Measurements from ENCODE around the gene SLC4A7. TPM values are rescaled to one million over a fixed set of nuclear protein-coding genes. Genes with fewer than 3 reads are reported as not detected.
A peak's percentile ranks its signal among the peaks of the same experiment; 100 is the strongest.

The SLC4A7 gene
- total and polyA plus RNA-seq, 2 donors (not counting 1 experiment from before 2014, with no cell fraction given), result 23.8 to 214 TPM

DNA sequence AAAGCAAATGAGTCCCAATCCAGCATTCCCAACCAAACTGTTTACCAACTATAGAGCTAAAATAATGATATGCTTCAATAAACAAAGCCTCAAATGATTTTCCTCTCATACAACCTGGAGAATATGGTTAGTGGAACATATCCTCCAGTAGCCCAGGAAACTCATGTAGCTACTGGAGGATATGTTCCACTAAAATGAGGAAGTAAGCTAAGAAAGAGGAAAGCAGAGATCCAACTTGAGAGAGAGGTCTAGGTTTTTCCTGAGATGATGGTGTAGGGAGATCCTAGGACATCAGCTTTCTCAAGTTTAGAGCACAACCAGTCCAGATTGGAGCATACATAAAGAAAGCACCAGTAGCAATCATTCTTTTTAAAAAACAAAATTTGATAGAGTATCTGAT, 44.6 kb upstream of the SLC4A7 start:
- TF ChIP-seq, protein P1, sequence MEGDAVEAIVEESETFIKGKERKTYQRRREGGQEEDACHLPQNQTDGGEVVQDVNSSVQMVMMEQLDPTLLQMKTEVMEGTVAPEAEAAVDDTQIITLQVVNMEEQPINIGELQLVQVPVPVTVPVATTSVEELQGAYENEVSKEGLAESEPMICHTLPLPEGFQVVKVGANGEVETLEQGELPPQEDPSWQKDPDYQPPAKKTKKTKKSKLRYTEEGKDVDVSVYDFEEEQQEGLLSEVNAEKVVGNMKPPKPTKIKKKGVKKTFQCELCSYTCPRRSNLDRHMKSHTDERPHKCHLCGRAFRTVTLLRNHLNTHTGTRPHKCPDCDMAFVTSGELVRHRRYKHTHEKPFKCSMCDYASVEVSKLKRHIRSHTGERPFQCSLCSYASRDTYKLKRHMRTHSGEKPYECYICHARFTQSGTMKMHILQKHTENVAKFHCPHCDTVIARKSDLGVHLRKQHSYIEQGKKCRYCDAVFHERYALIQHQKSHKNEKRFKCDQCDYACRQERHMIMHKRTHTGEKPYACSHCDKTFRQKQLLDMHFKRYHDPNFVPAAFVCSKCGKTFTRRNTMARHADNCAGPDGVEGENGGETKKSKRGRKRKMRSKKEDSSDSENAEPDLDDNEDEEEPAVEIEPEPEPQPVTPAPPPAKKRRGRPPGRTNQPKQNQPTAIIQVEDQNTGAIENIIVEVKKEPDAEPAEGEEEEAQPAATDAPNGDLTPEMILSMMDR (conservative IDR thresholded peaks at IDR 0.05 in 1 of 2, IDR thresholded peaks at IDR 0.05 in 1 of 2; ENCODE audit: low read depth in 1 of 2, low read length in 2 of 2), result no peak
- TF ChIP-seq EZH2 (IDR thresholded peaks at IDR 0.05; ENCODE audit: low read length, missing control alignments), result no peak
- Histone ChIP-seq H4K20me1 (ENCODE audit: control insufficient read depth, extremely low read depth, insufficient read depth, low read length) (no peaks in the 10 kb centered on the region), H2AFZ (ENCODE audit: low read length) (no peak overlapping the region), H3K27me3 (ENCODE audit: control insufficient read depth, insufficient read depth, low read length) (no peaks in the 10 kb centered on the region), H3K4me2 (ENCODE audit: extremely low read depth, insufficient read depth, low read length) (no peak overlapping the region), H3K79me2 (ENCODE audit: control insufficient read depth, insufficient read depth, low read length) (no peaks in the 10 kb centered on the region), H3K9me3 (ENCODE audit: control insufficient read depth, insufficient read depth, low read depth, low read length) (no peaks in the 10 kb centered on the region), H3K4me3 (replicated peaks in 1 of 4; ENCODE audit: control extremely low read depth in 1 of 4, insufficient read depth in 1 of 4, low read depth in 3 of 4, low read length in 4 of 4) (no peak overlapping the region), H3K27ac (ENCODE audit: insufficient read depth, low read length) (no peak overlapping the region), H3K36me3 (ENCODE audit: control insufficient read depth, insufficient read depth, low read length) (no peaks in the 10 kb centered on the region), H3K4me1 (ENCODE audit: control insufficient read depth, extremely low read depth, insufficient read depth, low read length) (peaks cover 24% of the 10 kb centered on the region), H3K9ac (ENCODE audit: insufficient read depth, low read length) (no peak overlapping the region)
- no peak for DNase-seq (ENCODE audit: low read depth in 2 of 2)

DNA sequence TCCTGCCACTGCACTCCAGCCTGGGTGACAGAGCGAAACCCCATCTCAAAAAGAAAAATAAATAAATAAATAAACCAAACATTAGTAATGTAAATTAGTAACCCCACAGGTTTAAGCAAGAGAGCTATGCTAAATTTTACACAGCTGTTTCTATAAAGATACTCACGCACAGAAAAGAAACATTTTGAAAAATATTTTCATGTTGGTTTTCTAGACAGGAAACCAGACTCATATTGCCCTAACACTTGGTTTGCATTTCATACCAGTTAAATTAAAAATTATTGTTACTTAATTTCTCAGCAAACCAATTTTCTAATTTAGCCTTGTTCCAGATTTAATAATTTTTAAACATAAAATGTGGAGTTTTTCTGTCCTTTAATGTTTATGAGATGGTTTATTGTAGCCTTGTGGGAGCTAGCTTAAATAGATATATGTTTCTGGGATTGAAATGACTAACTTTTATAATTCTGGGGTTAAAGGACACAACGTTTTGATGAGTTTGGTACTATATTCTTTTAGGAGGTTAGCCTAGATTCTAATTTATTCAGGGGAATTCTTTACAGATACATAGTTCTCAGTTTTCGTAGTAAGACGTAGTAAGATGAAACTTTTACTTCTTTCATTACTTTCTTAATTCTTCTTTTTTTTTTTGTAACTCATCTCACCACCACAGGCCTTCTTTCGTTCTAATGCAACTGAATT, 42.6 kb upstream of the SLC4A7 start:
- no peaks in the 10 kb centered on the region for H3K9me3 ChIP-seq (ENCODE audit: control insufficient read depth, insufficient read depth, low read depth, low read length)
- no peaks in the 10 kb centered on the region for H3K27me3 ChIP-seq (ENCODE audit: control insufficient read depth, insufficient read depth, low read length)
- H2AFZ ChIP-seq (ENCODE audit: low read length), result no peak overlapping the region
- H3K4me3 ChIP-seq (replicated peaks in 1 of 4; ENCODE audit: control extremely low read depth in 1 of 4, insufficient read depth in 1 of 4, low read depth in 3 of 4, low read length in 4 of 4), result no peak overlapping the region
- H4K20me1 ChIP-seq (ENCODE audit: control insufficient read depth, extremely low read depth, insufficient read depth, low read length), result no peaks in the 10 kb centered on the region
- H3K36me3 ChIP-seq (ENCODE audit: control insufficient read depth, insufficient read depth, low read length), result no peaks in the 10 kb centered on the region
- TF ChIP-seq, protein P1 (conservative IDR thresholded peaks at IDR 0.05 in 1 of 2, IDR thresholded peaks at IDR 0.05 in 1 of 2; ENCODE audit: low read depth in 1 of 2, low read length in 2 of 2), result no peak
- TF ChIP-seq EZH2 (IDR thresholded peaks at IDR 0.05; ENCODE audit: low read length, missing control alignments), result no peak
- H3K79me2 ChIP-seq (ENCODE audit: control insufficient read depth, insufficient read depth, low read length), result no peaks in the 10 kb centered on the region
- H3K4me1 ChIP-seq (ENCODE audit: control insufficient read depth, extremely low read depth, insufficient read depth, low read length), result peaks cover 21% of the 10 kb centered on the region
- no peak overlapping the region for H3K4me2 ChIP-seq (ENCODE audit: extremely low read depth, insufficient read depth, low read length)
- H3K27ac ChIP-seq (ENCODE audit: insufficient read depth, low read length), result no peak overlapping the region
- no peak for DNase-seq (ENCODE audit: low read depth in 2 of 2)
- no peak overlapping the region for H3K9ac ChIP-seq (ENCODE audit: insufficient read depth, low read length)

DNA sequence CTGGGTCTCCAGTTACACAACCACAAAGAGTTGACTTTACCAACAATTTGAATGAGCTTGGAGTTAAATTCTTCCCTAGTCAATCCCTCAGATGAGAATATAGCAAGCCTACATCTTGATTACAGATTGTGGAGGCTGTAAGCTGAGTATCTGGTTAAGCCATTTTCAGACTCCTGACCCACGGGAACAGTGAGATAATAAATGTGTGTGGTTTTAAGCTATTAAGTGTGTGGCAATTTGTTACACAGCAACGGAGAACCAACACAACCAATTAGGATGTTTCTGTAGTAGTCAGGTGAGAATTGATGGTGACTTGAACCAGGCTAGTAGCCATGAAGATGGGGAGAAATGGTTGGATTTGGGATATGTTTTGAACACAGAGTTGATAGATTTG, 37.7 kb upstream of the SLC4A7 start:
- Histone ChIP-seq H3K4me2 (ENCODE audit: extremely low read depth, insufficient read depth, low read length) (peak overlapping the region; percentile 11), H3K27me3 (ENCODE audit: control insufficient read depth, insufficient read depth, low read length) (no peaks in the 10 kb centered on the region), H3K27ac (ENCODE audit: insufficient read depth, low read length) (peak overlapping the region; percentile 70), H3K36me3 (ENCODE audit: control insufficient read depth, insufficient read depth, low read length) (no peaks in the 10 kb centered on the region), H3K4me3 (replicated peaks in 1 of 4; ENCODE audit: control extremely low read depth in 1 of 4, insufficient read depth in 1 of 4, low read depth in 3 of 4, low read length in 4 of 4) (no peak overlapping the region), H4K20me1 (ENCODE audit: control insufficient read depth, extremely low read depth, insufficient read depth, low read length) (no peaks in the 10 kb centered on the region), H3K9ac (ENCODE audit: insufficient read depth, low read length) (no peak overlapping the region), H3K79me2 (ENCODE audit: control insufficient read depth, insufficient read depth, low read length) (no peaks in the 10 kb centered on the region), H3K4me1 (ENCODE audit: control insufficient read depth, extremely low read depth, insufficient read depth, low read length) (peaks cover 30% of the 10 kb centered on the region), H2AFZ (ENCODE audit: low read length) (no peak overlapping the region), H3K9me3 (ENCODE audit: control insufficient read depth, insufficient read depth, low read depth, low read length) (no peaks in the 10 kb centered on the region)
- TF ChIP-seq EZH2 (IDR thresholded peaks at IDR 0.05; ENCODE audit: low read length, missing control alignments), result no peak
- TF ChIP-seq, protein P1 (conservative IDR thresholded peaks at IDR 0.05 in 1 of 2, IDR thresholded peaks at IDR 0.05 in 1 of 2; ENCODE audit: low read depth in 1 of 2, low read length in 2 of 2), result no peak
- DNase-seq (ENCODE audit: low read depth in 2 of 2), result no peak
